Gastrocnemius medialis (tissue), 4 donors: ENCODE results near the gene LTBP1.

Experiments
- CTCF ChIP-seq, 5 experiments: fragments of 450-650 bp in 3 of 5; fragments of 200-600 bp in 2 of 5; sonication (generic) in 2 of 5; IDR thresholded peaks in 4 of 5; conservative IDR thresholded peaks in 1 of 5; 1 replicate in 4 of 5; 2 replicates in 1 of 5; pipeline ENCODE4 v1.5.1; 2016 to 2019; ENCODE audit warnings: antibody characterized with exemption in 5 of 5, mild to moderate bottlenecking in 3 of 5, moderate library complexity in 3 of 5
- POLR2A ChIP-seq, 2 donors: fragments of 450-650 bp; IDR thresholded peaks; one replicate each; pipeline ENCODE4 v1.6.1; 2017; ENCODE audit warnings: antibody characterized with exemption in 2 of 2, mild to moderate bottlenecking in 2 of 2, moderate library complexity in 2 of 2

GRCh38 chr2:33395655-33396249 lies 449.0 kb downstream of the LTBP1 start:
- TF ChIP-seq POLR2A (IDR thresholded peaks at IDR 0.05) (no peak), CTCF (IDR thresholded peaks at IDR 0.05 in 4 of 5, conservative IDR thresholded peaks at IDR 0.05 in 1 of 5) (peak in 4 of 5 experiments; percentile 12 to 44 (median 26))
